ENCODE results near the gene LPP. TPM values are rescaled to one million over a fixed set of nuclear protein-coding genes. Genes with fewer than 3 reads are reported as not detected.
A peak's percentile ranks its signal among the peaks of the same experiment; 100 is the strongest.

Gene LPP
- total RNA-seq, 4 donors from 2014 or later, result 1,872 to 3,079 (median 2,300) TPM

DNA sequence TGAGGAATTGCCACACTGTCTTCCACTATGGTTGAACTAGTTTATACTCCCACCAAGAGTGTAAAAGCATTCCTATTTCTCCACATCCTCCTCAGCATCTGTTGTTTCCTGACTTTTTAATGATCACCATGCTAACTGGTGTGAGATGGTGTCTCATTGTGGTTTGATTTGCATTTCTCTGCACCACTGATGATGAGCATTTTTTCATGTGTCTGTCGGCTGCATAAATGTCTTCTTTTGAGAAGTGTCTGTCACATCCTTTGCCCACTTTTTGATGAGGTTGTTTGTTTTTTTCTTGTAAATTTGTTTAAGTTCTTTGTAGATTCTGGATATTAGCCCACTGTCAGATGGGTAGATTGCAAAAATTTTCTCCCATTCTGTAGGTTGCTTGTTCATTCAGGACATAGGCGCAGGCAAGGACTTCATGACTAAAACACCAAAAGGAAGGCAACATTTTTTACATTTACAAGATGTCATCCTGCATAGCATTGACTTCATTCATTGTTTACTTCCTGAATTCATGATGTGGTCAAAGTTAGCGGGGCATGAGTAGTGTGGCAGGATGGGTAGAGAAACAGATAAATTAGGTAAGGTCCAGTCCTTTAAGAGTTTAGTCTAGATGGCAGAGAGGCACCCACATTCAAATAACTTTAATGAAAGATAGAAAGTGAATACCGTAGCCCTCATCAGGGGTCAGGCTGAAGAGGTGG, 45.1 kb upstream of the LPP start:
- Histone ChIP-seq H3K36me3 (no peaks in the 10 kb centered on the region), H3K9me3 (no peaks in the 10 kb centered on the region), H3K4me3 (no peak overlapping the region), H3K27me3 (no peaks in the 10 kb centered on the region), H3K27ac (replicated peaks in 1 of 4) (no peak overlapping the region), H3K4me1 (peaks cover 0 to 5% (median 0%) of the 10 kb centered on the region in 4 donors)
- TF ChIP-seq, protein P1, sequence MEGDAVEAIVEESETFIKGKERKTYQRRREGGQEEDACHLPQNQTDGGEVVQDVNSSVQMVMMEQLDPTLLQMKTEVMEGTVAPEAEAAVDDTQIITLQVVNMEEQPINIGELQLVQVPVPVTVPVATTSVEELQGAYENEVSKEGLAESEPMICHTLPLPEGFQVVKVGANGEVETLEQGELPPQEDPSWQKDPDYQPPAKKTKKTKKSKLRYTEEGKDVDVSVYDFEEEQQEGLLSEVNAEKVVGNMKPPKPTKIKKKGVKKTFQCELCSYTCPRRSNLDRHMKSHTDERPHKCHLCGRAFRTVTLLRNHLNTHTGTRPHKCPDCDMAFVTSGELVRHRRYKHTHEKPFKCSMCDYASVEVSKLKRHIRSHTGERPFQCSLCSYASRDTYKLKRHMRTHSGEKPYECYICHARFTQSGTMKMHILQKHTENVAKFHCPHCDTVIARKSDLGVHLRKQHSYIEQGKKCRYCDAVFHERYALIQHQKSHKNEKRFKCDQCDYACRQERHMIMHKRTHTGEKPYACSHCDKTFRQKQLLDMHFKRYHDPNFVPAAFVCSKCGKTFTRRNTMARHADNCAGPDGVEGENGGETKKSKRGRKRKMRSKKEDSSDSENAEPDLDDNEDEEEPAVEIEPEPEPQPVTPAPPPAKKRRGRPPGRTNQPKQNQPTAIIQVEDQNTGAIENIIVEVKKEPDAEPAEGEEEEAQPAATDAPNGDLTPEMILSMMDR (IDR thresholded peaks at IDR 0.05), result no peak
- intact Hi-C loops (cut with DNase I), result no loop called here
- DNase-seq (ENCODE audit: extremely low spot score), result no peak
- 99% methylated on average over 4 of the region's 4 CpGs for WGBS

DNA sequence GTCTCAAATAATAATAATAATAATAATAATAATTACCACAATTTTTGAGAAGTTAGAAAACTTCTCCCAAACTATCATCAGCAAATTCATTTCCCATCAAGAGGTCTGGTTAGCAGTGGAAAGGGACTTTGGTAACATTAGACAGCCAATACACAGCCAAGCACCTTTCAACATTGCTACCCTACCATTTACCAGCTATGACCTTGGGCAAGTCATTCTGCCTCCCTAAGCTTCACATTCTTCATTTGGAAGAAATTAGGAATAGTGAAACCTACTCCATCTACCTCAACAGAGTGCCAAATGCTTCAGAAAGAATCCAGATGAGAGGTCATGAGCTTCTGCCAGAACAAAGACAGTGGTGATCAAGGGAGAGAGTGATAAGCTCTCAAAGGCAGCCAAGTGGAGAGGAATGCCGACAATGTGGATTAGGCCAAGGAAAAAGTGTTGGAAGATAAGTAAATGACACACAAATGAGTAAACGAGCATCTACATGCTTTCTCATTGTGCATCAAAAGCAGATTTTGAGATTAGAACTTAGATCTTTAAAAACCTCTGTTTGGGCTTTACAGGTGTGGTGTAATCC, 42.9 kb upstream of the LPP start:
- no peak overlapping the region for H3K4me3 ChIP-seq
- no peak overlapping the region for H3K27ac ChIP-seq (replicated peaks in 1 of 4)
- no peak for DNase-seq (ENCODE audit: extremely low spot score)
- WGBS, result 64% methylated on average over 2 of the region's 2 CpGs
- H3K4me1 ChIP-seq, result peaks cover 0 to 5% (median 0%) of the 10 kb centered on the region in 4 donors
- no peaks in the 10 kb centered on the region for H3K9me3 ChIP-seq
- intact Hi-C loops (cut with DNase I), result no loop called here
- no peaks in the 10 kb centered on the region for H3K36me3 ChIP-seq
- no peaks in the 10 kb centered on the region for H3K27me3 ChIP-seq
- TF ChIP-seq EP300 (IDR thresholded peaks at IDR 0.05) (no peak), POLR2AphosphoS5 (IDR thresholded peaks at IDR 0.05) (no peak), POLR2A (IDR thresholded peaks at IDR 0.05; ENCODE audit: low read depth) (no peak)
- TF ChIP-seq, protein P1 (IDR thresholded peaks at IDR 0.05), result no peak

DNA sequence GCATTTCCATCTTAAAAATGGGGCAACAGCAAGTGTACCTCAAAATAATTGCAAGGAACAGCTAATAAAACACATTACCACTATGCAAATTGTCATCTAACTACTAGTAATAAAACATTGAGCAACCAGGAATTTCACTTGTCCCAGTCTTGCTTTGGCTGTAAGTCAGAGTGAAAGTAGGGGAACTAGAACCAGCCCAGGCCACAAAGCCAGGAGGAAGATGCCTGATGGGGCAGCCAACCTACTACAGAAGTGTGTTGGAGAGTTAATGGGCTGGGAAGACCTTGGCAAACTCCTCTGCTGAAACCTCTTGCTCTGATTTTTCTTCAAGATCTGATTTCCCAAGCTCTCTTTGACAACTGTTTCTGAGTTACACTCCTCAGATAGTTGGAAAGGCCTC, 40.2 kb upstream of the LPP start:
- H3K4me3 ChIP-seq, result no peak overlapping the region
- no peaks in the 10 kb centered on the region for H3K36me3 ChIP-seq
- H3K9me3 ChIP-seq, result peaks cover 0 to 4% (median 0%) of the 10 kb centered on the region in 4 donors
- H3K27ac ChIP-seq (replicated peaks in 1 of 4), result no peak overlapping the region
- TF ChIP-seq, protein P1 (IDR thresholded peaks at IDR 0.05), result no peak
- no peak for TF ChIP-seq POLR2AphosphoS5 (IDR thresholded peaks at IDR 0.05)
- TF ChIP-seq POLR2A (IDR thresholded peaks at IDR 0.05; ENCODE audit: low read depth), result no peak
- TF ChIP-seq EP300 (IDR thresholded peaks at IDR 0.05), result no peak
- no peak for DNase-seq (ENCODE audit: extremely low spot score)
- intact Hi-C loops (cut with DNase I), result no loop called here
- H3K4me1 ChIP-seq, result peaks cover 0 to 5% (median 0%) of the 10 kb centered on the region in 4 donors
- H3K27me3 ChIP-seq, result no peaks in the 10 kb centered on the region

DNA sequence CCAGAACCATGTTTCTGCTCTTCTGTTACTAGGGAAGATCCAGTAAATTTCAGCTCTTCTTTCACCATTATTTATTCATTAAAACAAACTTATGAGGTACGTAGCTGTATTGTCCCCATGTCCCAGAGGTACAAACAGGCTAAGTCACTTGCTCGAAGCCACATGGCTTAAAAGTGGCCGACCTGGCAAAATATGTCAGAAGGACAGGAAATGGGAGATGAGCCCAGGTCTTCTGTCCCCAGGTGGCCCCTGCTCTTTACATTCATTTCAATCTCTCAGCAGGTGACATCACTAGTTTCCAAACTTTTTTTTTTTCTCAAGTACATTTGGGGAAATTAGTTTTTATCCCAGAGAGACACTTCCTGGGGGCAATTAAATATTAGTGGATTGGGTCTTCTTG, 34.1 kb upstream of the LPP start:
- Histone ChIP-seq H3K9me3 (peaks cover 0 to 4% (median 0%) of the 10 kb centered on the region in 4 donors), H3K36me3 (no peaks in the 10 kb centered on the region), H3K4me1 (peaks cover 0 to 28% (median 23%) of the 10 kb centered on the region in 4 donors), H3K4me3 (no peak overlapping the region), H3K27ac (replicated peaks in 1 of 4) (no peak overlapping the region), H3K27me3 (no peaks in the 10 kb centered on the region)
- intact Hi-C loops (cut with DNase I), result no loop called here
- TF ChIP-seq EP300 (IDR thresholded peaks at IDR 0.05), result no peak
- 69% methylated on average over 3 of the region's 3 CpGs for WGBS
- DNase-seq (ENCODE audit: extremely low spot score), result no peak

DNA sequence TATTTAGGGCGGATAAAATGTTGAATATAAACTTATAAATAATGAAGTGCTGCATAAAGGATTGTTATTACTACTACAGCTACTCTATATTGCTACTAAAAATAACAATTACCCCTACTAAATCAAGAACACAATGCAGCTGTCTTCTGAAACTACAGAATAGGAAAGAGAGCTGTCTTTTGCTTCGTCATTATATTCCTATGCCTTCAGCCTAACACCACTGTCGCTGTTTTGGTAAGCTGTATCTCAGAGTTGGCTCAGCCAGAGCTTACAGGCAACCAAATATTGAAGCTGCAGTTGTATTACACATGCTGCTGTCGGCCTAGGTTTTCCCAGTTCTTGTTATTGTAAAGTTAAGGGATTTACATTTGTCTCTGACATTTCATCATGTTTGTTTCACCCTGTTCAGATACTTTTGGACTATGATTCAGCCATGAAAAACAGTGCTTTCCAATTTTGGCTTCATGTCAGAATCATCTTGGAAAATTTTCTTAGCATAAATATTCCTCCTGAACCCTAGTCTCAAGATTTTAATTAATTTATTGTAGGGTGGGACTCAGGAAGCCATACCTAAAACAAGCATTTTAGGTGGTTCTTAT, 31.3 kb upstream of the LPP start:
- DNase-seq (ENCODE audit: extremely low spot score), result no peak
- peaks cover 4 to 57% (median 49%) of the 10 kb centered on the region in 4 donors for H3K4me1 ChIP-seq
- no peaks in the 10 kb centered on the region for H3K9me3 ChIP-seq
- no peak overlapping the region for H3K4me3 ChIP-seq
- no peaks in the 10 kb centered on the region for H3K36me3 ChIP-seq
- H3K27ac ChIP-seq (replicated peaks in 1 of 4), result peak overlapping the region; percentile 28 to 78 (median 76)
- intact Hi-C loops (cut with DNase I), result no loop called here
- H3K27me3 ChIP-seq, result no peaks in the 10 kb centered on the region
- TF ChIP-seq EP300 (IDR thresholded peaks at IDR 0.05) (no peak), POLR2A (IDR thresholded peaks at IDR 0.05; ENCODE audit: low read depth) (no peak), POLR2AphosphoS5 (IDR thresholded peaks at IDR 0.05) (no peak)
- TF ChIP-seq, protein P1 (IDR thresholded peaks at IDR 0.05), result no peak
- WGBS, result 75% methylated on average over 4 of the region's 4 CpGs
